GDM1 (cell line): ENCODE measurements around the gene ACP5.

Source experiments
- DNase-seq: peaks from one replicate; lab custom pipeline; 2025; lab: John Stamatoyannopoulos, UW

ACP5 gene

GRCh38 chr19:11547929-11548700 is 29.3 kb downstream of the ACP5 start:
- DNase-seq: no peak

GRCh38 chr19:11541238-11541637 is 36.2 kb downstream of the ACP5 start:
- DNase-seq: no peak

- DNase-seq: no peak
Measured at GRCh38 chr19:11540645-11541044, 36.8 kb downstream of the ACP5 start.

- DNase-seq: no peak
Measured at GRCh38 chr19:11539495-11540365, 37.7 kb downstream of the ACP5 start.

- no peak for DNase-seq
Measured at GRCh38 chr19:11538232-11539036, 39.0 kb downstream of the ACP5 start, which contains the start of gene CNN1. Gene CNN1, plus strand, starts transcription at chr19:11538851. Its CDS starts 77 bp downstream, at chr19:11538928.

GRCh38 chr19:11535792-11536595 is 41.5 kb downstream of the ACP5 start:
- peak; percentile 76 for DNase-seq

GRCh38 chr19:11534948-11535347 is 42.5 kb downstream of the ACP5 start:
- no peak for DNase-seq

- DNase-seq: no peak
Measured at GRCh38 chr19:11534538-11534937, 42.9 kb downstream of the ACP5 start.

GRCh38 chr19:11530432-11530831 is 47.0 kb downstream of the ACP5 start:
- DNase-seq: peak; percentile 87

GRCh38 chr19:11528551-11529341 is 48.7 kb downstream of the ACP5 start, which contains the start of gene ECSIT:
Gene ECSIT, minus strand, starts transcription at chr19:11529134. Its CDS starts 9,964 bp downstream, at chr19:11519170.
- peak; percentile 94 for DNase-seq
